AG09319 (cell line): Measurements from ENCODE around the gene STAMBP.

ENCODE experiments used
- DNase-seq: peaks from one replicate; pipeline ENCODE4 v3.0.0-alpha.2; 2010; ENCODE audit warnings: low read depth; ENCODE audit errors: extremely low read depth
- TF ChIP-seq, protein P1 (sequence below): IDR thresholded peaks from 2 replicates; pipeline ENCODE4 v1.5.1; 2011; ENCODE audit warnings: low read depth, mild to moderate bottlenecking, inconsistent platforms, low read length, moderate library complexity

STAMBP gene

DNA sequence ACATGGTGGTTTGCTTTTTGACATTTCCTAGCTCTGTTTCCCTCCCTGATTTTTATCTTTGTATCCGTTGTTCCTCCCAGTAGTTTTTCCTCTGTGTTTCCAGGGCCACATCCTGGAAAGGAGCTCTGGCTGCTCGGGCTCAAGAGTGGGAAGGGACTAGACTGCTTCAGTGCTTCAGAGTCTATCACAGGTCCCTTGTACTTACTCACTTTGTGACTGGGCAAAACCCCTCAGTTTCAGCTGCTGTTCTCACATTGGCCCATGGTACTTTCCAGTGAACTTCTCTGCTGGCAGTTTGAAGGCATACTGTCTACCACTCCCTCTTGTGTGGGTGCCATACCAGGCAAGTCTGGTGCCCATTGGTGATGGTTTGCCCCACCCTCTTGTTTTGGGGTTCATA lies 7.5 kb upstream of the STAMBP start:
- DNase-seq: no peak
- TF ChIP-seq, protein P1, sequence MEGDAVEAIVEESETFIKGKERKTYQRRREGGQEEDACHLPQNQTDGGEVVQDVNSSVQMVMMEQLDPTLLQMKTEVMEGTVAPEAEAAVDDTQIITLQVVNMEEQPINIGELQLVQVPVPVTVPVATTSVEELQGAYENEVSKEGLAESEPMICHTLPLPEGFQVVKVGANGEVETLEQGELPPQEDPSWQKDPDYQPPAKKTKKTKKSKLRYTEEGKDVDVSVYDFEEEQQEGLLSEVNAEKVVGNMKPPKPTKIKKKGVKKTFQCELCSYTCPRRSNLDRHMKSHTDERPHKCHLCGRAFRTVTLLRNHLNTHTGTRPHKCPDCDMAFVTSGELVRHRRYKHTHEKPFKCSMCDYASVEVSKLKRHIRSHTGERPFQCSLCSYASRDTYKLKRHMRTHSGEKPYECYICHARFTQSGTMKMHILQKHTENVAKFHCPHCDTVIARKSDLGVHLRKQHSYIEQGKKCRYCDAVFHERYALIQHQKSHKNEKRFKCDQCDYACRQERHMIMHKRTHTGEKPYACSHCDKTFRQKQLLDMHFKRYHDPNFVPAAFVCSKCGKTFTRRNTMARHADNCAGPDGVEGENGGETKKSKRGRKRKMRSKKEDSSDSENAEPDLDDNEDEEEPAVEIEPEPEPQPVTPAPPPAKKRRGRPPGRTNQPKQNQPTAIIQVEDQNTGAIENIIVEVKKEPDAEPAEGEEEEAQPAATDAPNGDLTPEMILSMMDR: no peak

DNA sequence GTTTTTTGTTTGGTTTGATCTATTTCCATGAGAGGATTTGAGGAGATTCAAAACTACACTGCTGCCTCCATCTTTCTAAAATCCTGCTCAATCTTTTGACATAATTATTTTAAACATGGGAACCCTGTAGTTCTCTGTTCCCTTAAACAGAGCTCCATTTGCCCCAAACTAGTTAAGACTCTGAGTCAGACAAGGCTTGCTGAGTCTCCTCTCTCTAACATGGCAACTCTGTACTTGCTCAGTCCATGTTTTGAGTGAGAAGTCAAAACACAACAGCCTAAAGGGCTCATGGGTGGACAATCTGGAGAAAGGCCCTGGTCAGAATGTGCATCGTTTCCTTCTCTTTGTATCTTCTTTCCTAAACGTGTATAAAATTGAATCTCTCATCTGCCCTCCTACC lies 7.1 kb upstream of the STAMBP start:
- DNase-seq: no peak
- TF ChIP-seq, protein P1: no peak

DNA sequence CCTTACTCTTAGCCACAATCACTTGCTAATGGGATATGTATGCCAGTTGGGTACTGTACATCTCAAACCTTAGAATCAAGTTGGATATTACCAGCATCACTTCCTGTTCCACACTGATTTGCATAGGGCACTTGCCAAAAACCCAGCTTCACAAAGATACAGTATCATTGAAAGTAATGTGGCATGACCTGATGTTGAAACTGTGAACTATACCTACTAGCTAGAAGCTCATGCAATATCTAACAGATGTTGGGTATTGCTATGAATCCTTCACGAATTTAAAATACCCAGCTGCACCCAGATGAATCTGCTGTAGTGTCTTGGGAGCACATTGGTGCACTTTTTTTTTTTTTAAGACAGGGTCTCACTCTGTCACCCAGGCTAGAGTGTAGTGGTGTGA lies 6.5 kb upstream of the STAMBP start:
- TF ChIP-seq, protein P1: no peak
- DNase-seq: no peak

DNA sequence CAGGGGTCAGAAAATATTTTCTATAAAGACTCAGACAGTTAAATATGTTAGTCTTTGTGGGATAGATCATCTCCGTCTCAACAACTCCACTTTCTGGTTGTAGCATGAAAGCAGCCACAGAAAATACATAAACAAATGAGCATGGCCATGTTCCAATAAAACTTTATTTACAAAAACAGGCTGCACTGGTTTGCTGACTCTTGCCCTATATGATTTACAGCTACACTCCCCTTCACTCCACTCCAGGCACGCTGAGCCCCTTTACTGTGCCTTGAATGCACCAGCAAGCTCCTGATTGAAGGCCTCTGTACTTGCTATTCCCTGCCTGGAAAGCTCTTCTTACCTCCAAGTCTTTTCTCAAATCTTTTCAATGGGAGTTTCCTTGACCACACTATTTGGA lies 5.8 kb upstream of the STAMBP start:
- TF ChIP-seq, protein P1: no peak
- DNase-seq: no peak

DNA sequence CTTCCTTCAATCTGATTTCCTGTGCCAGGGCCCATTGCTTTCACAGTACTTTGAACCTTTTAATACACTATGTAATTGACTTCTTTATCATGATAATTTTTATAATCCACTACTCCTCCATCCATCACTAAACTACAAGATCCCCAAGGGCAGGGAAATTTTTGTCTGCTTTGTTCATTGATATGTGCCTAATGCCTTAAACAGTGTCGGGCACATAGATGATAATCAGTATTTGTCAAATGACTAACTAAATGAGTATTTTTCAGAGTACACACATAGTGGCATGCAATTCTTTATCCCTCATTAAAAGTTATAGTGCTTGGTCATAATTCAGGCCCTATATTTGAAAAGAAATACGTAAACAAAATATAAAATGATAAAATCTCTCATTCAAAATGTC lies 5.3 kb upstream of the STAMBP start:
- DNase-seq: no peak
- TF ChIP-seq, protein P1: no peak

DNA sequence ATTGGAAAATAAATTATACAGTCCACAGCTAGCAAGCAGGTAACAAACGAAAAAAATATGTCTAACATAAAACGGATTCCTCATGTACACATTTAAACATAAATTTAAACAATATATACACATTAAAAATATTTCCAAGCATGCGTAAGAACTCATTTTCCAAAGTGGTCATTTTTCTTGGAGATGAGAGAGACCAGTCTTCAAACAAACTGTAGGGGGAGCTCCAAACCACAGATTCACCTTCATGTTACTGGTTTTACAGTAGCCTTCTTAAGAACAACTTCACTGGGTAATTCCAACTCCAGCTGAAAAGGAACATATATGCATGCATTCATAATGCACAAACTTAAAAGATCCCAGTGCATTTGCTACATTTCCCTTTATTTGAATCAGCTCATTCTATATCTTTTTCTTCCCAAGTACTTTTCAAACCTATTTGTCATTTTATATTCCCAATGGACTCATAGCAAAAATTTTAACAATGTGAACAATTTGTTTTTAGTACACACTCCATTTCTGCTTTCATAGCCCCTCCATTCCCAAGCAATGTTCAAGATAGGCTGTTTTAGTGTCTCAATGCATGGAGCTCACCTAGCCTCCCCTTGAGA lies 4.7 kb upstream of the STAMBP start:
- TF ChIP-seq, protein P1: peak; percentile 84
- peak; percentile 82 for DNase-seq

DNA sequence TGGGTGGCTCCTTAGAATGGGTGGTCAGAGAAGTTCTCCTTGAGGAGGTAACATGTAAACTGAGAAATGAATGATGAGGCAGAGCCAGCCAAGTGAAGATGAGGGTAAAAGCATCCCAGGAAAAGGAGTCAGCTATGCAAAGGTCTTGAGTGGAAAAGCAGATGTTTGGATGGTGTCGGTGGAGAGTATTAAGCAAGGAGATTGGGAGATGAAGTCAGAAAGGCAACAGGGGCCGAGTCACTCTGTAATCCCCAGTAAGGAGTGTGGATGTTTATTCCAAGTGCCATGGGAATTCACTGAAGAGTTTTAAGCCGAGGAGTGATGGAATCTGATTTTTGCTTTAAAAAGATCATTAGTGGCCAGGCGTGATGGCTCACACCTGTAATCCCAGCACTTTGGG lies 3.4 kb upstream of the STAMBP start:
- no peak for DNase-seq
- TF ChIP-seq, protein P1: no peak
